ENCODE measurements around the gene CD7.

CD7 gene

GRCh38 chr17:82328141-82328993, 11.0 kb upstream of the CD7 start:
- DNase-seq: no peak

DNA sequence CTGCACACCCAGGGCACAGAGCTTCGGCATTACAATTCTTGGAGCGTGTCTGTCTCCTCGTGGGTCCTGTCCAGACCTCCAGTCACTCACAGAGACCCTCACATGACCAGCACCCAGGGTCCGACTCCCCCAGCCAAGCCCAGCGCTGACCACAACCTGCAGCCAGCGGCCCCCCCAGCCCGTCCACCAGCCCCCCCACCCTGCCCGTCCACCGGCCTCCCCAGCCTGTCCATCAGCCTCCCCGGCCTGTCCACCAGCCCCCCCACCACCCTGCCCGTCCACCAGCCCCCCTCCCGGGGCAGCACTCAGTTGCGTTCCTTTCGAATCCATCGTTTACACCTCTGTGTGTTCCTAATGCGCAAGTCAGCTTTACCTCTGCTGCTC, 10.3 kb upstream of the CD7 start:
- DNase-seq: no peak

GRCh38 chr17:82327289-82327688, 9.9 kb upstream of the CD7 start:
- DNase-seq: no peak

DNA sequence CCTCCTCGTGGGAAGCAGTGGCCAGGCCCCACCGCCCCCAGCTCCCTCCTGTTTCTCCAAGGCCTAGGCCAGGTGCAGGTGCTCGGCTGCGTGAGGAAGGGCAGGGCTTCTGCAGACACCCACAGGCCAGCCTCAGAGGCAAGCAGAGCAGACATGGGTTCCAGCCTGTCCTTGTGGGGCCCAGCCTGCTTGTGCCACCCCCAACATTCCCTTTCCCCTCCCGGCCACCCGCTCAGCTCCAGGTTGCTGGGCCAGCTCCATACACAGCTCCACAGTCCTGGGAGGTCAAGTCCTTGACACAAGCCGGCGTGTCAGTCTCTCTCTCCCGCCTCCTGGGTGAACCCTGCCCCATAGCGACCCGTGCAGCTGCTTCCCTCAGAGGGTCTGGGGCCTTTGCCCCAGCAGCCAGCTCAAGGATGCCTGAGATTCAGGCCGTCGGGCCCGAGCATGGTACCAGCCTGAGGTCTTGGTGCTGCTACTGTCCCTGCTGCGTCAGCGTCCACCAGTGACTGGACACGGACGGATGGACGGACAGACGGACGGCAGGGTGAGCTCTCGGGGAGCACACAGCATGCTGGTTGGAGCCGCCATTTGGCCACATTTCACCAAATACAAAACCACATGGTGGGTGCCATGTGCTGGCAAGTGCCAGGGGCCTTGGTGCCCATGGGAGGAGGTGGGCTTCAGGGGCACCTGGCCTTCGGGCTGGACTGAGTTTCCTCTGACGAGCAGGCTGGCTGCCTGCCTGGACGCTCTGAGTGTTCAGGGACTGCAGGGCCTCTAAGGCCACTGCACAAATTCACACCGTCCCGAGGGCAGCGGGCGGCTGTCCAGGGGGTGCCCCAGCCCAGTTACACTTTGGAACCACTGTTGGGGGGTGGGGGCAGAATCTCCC, 8.1 kb upstream of the CD7 start:
- no peak for DNase-seq

DNA sequence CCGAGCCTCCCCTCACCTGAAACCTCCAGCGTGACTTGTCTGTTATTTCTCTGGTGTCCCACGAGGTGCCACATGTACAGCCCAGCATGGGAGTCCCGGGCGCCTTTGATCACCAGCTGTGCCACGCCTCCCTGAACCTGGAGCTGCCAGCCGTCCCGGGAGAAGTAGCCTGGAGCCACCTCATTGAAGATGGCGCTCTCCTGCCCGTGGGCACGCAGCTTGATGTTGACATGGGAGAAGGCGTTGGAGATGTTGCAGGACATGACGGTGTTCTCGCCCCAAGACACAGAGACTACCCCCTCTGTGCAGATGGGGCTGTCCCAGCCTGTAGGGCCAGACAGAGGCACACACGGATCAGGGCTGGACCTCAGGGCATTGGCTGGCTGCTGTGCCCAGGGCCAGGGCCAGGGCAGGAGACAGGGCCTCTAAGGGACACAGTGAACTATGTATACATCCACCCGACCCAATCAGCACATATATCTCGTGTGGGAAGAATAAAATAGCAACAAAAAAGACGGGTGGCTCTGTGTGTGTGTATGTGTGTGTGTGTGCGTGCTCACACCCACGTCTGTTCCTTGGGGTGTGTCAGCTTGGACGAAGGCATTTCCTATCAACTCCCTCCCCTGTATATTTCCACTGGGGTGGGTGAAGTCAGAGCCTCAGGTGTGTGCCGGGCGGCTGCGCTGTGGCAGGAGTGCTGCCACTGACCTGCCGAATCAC, 7.3 kb upstream of the CD7 start:
- DNase-seq: no peak

DNA sequence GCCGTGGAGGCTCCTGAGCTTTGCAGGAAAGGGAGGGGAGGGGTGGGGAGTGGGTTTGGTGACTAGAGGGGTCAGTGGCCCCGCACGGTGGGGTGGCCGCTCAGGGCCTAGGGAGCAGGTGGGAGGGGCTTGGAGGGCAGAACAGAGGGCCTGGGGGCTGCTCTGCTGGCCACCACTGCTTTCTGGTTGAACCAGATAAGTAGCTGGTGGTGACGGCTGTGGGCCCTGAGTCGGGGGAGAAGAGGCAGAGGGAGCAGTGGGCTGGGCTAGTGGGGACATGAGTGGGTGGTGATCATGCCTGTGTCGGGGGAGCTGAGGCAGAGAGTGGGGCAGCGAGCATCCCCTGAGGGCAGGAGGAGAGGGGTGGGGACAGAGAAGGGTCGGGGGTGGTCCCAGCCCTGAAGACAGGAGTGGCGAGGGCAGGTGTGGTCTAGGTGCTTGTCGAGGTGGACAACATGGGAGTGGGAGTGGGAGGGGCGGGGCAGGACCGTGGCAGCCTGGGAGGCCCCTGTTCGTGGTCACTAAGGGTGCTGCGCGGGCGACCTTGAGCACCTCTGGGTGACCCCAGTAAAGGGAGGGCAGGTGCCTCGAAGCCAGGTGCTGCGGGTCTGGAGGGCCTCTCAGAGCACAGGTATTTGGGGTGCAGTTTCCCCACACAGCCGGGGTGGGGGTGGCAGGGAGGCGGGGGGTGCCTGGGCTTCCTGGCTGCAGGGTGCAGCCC, 6.3 kb upstream of the CD7 start:
- DNase-seq: no peak

GRCh38 chr17:82322526-82323453, 5.4 kb upstream of the CD7 start:
- no peak for DNase-seq

GRCh38 chr17:82321947-82322466, 4.6 kb upstream of the CD7 start:
- no peak for DNase-seq

GRCh38 chr17:82320956-82321927, 3.8 kb upstream of the CD7 start:
- peak; percentile 74 for DNase-seq

- DNase-seq: no peak
These were observed 2.9 kb upstream of the CD7 start for GRCh38 chr17:82320140-82320840.

DNA sequence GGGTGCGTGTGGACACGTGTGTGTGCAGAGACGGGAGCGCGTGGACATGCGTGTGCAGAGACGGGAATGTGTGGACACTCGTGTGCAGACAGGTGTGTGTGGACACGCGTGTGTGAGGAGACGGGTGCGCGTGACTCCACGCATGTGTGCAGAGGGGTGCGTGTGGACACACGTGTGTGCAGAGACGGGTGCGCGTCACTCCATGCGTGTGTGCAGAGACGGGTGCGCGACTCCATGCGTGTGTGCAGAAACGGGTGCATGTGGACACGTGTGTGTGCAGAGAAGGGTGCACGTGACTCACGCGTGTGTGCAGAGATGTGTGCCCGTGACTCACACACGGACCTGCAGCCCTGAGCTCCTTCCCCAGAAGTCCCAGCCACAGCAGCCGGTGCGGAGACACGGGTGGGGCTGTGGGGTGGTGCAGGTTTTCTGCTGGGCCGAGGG, 2.2 kb upstream of the CD7 start:
- DNase-seq: no peak

GRCh38 chr17:82318772-82319606, 1.6 kb upstream of the CD7 start:
- no peak for DNase-seq

DNA sequence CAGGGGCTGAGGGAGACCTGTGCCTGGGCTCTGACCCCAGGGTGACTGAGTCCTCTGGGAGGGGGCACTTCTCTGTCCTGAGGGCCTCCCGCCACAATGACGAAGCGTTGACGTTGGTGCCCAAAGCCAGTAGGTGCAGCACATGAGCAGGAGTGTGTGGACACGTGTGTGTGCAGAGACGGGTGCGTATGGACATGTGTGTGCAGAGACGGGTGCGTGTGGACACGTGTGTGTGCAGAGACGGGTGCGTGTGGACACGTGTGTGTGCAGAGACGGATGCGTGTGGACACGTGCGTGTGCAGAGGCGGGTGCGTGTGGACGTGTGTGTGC, 726 bp upstream of the CD7 start:
- DNase-seq: no peak

DNA sequence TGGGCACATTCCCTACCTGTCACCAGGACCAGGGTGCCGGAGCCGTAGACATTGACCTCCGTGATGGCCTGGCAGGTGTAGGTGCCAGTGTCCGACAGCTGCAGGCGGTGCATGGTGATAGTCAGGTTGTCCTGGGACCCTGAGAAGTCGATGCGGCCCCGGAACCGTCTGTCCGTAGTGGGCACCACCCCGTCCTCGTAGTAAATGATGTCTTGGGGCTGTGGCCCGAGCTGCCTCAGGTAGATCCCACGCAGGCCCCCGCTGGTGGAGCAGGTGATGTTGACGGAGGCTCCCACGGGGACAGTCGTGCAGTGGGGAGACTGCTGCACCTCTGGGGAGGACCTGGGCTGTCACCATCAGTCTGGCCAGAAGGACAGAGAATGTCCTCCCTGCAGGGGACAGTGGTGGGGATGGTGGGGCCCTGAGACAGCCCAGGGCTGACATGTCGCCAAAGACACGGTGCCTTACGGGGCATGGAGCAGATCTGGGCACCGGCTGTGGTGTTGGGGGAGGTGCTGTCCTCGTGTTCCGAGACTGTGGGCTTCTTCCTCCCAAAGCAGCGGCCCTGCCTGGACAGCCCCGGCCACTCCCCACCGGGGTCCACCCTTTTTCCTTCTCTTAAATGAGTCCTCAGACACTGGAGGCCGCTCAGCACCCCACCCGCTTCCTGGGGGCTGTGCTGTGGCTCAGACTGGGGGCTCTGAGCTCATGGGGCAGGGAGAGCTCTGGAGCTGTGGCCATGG, 586 bp downstream of the CD7 start:
- peak; percentile 48 for DNase-seq

DNA sequence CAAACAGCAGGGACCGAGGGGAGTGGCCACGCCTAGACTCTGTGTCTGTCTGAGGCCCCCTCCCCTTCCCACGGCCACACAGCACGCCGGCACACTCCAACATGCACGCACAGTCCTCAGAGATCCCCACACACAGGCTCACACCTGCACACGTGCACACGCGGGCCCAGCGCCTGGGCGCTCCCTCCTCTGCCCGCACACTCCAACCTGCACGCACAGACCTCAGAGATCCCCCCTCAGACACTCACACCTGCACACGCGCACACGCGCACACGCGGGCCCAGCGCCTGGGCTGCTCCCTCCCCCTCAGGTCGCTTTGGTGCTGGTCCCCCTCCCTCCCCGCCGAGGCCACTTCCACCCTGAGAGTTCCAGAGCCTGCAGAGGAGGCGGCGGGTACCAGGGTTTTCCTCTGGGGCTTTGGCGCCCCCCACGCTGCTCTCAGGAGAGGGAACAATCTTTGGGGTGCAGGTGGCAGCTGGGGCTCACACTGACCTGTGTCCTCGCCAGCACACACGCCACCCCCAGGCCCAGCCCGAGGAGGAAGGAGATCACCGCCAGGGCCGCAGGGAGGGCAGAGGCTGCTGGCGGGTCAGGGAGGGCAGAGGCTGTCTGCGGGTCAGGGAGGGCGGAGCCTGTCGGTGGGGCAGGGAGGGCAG, 1.6 kb downstream of the CD7 start:
- peak; percentile 79 for DNase-seq

GRCh38 chr17:82314727-82315605, 2.4 kb downstream of the CD7 start:
- no peak for DNase-seq

All from CD4-positive, alpha-beta T cell treated with Interleukin-17A for 4 hours (primary cell).